Large intestine (tissue), 3 donors: Measurements from ENCODE around the gene TOGARAM1. TPM values are rescaled to one million over a fixed set of nuclear protein-coding genes. Genes with fewer than 3 reads are reported as not detected.
A peak's percentile ranks its signal among the peaks of the same experiment; 100 is the strongest.

Source experiments
- DNase-seq, 2 donors: peaks; one replicate each; pipeline versions ENCODE4 v3.0.0 to v3.0.0-alpha.2; 2013
- H3K27ac ChIP-seq: one replicate; pipeline ENCODE4 v1.5.1; 2013; ENCODE audit warnings: low read length
- H3K27me3 ChIP-seq: 2 replicates; pipeline ENCODE4 v1.6.1; 2013; ENCODE audit warnings: low read length; ENCODE audit not compliant: control insufficient read depth, insufficient read depth
- H3K36me3 ChIP-seq: 2 replicates; pipeline ENCODE4 v1.6.1; 2013; ENCODE audit warnings: low read length; ENCODE audit not compliant: control insufficient read depth, insufficient read depth
- H3K4me1 ChIP-seq: one replicate; pipeline ENCODE4 v1.6.1; 2013; ENCODE audit warnings: low read length; ENCODE audit not compliant: control insufficient read depth, insufficient read depth
- H3K4me3 ChIP-seq: one replicate; pipeline ENCODE4 v1.5.1; 2013; ENCODE audit warnings: low read length
- H3K9me3 ChIP-seq: one replicate; pipeline ENCODE4 v1.6.1; 2013; ENCODE audit warnings: mild to moderate bottlenecking, low read depth, low read length, moderate library complexity; ENCODE audit not compliant: control insufficient read depth
- WGBS: methylation state at CpG from one replicate; pipeline ENCODE4 v1.1.5; 2013; ENCODE audit warnings: low lambda C conversion rate; ENCODE audit not compliant: insufficient coverage; 5-methylcytosine and 5-hydroxymethylcytosine counted together
- polyA plus RNA-seq: library from polyadenylated mRNA; unstranded; fragments of 120-200 nt; gene quantifications from one replicate; pipeline ENCODE4 v1.2.1, GENCODE V29; 2013

The TOGARAM1 gene
- polyA plus RNA-seq, 1 donor: 20.3 TPM

DNA sequence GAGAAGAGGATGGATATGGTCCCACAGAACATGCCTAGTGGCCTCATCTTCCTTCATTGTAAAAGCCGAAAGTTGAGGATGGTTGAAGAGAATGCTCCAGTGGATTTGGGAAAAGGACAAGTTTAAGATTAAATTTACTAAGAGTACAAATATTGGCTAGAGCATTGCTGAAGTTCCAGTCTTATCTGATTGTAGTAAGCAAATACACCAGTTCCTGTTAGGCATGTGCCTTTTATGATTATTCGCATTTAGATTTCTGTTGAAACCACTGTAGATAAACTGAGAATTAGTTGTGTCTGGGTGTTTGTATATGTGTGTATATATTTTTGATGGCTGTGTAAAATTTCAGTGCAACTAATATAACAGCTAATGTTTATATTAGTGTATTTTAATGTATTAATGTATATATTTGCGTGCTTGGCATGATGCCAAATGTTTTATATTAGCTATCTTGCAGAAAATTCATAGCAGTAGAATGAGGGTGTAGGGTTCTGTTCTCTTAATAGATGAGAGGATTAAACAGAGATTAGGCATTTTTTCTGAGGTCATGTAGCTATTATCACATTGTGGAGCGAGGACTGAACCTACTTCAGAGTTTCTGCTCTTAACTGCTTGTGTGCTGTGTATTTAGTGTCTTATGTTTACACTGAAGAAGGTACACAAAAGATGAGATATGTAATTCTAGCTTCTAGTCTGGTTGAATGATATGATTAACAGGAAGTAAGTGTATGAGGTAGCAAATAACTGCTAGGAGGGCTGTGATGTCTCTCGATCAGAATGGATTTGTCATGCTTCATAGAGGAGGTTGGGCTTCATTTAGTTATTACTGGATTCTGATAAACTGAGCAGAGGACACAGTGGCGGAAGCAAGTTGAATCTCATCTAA is 151.1 kb downstream of the TOGARAM1 start:
- peak in 1 of 2 donors; percentile 34 for DNase-seq
- Histone ChIP-seq H3K4me1 (peaks cover 6% of the 10 kb centered on the region), H3K9me3 (no peaks in the 10 kb centered on the region), H3K4me3 (no peak overlapping the region), H3K27me3 (no peaks in the 10 kb centered on the region), H3K36me3 (peaks cover 44% of the 10 kb centered on the region), H3K27ac (peak overlapping the region; percentile 35)
- 71% methylated on average over 5 of the region's 6 CpGs for WGBS

DNA sequence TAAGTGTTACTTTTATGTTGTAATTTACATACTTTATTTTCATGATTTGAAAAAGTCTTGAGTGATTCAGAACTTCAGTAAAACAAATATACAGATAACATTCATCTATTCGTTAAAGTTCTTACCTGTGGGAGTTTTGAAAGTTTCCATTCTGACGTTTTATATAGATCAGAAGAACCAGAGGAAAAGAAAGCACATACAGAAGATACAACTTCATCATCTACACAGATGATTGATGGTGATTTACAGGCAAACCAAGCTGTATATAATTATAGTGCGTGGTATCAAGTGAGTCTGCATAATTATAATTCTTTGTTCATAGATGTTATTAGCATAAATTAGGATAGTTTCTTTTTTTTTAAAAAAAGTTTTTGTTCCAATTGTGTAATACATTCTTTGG is 152.3 kb downstream of the TOGARAM1 start:
- peaks cover 47% of the 10 kb centered on the region for H3K36me3 ChIP-seq
- H3K4me1 ChIP-seq: peaks cover 6% of the 10 kb centered on the region
- H3K27me3 ChIP-seq: no peaks in the 10 kb centered on the region
- H3K4me3 ChIP-seq: no peak overlapping the region
- no peak overlapping the region for H3K27ac ChIP-seq
- WGBS: 85% methylated on average over 3 of the region's 3 CpGs
- no peaks in the 10 kb centered on the region for H3K9me3 ChIP-seq
- DNase-seq: no peak

DNA sequence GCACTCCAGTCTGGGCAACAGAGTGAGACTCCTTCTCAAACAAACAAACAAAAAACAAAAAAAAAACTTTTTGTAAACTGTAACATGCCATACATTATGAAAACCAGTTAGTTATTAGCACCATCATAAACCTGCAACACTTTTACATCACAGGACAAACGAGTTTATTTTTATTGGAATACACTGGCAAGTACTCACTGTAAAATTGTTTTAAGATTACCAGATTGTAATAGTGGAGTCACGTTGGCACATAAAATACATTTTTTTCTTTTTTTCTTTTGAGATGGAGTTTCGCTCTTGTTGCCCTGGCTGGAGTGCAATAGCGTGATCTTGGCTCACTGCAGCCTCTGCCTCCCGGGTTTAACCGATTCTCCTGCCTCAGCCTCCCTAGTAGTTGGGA is 156.6 kb downstream of the TOGARAM1 start:
- DNase-seq: no peak
- Histone ChIP-seq H3K36me3 (peaks cover 49% of the 10 kb centered on the region), H3K4me1 (no peaks in the 10 kb centered on the region), H3K4me3 (no peak overlapping the region), H3K9me3 (no peaks in the 10 kb centered on the region), H3K27me3 (no peaks in the 10 kb centered on the region), H3K27ac (no peak overlapping the region)
- 100% methylated on average over 2 of the region's 6 CpGs for WGBS

DNA sequence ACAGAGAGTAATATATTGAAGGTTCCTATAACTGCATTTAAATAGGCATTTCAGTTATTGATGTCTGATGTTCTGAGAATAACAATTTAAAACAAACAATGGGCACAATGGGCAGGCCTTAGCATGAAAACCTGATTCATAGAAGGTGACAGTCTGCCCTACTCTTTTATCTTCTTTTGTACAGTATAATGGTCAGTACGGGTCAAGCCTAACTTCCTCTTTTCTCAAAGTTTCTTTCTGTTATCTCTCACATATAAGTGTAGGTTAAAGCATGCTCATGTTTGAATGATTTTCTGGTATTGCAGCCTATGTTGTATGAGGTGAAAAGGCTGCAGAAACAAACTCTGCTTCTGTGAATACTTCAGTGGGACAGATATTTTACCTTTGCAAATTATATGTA is 158.1 kb downstream of the TOGARAM1 start:
- WGBS: 100% methylated on average over 1 of the region's 1 CpG
- Histone ChIP-seq H3K4me3 (no peak overlapping the region), H3K27ac (no peak overlapping the region), H3K4me1 (no peaks in the 10 kb centered on the region), H3K9me3 (no peaks in the 10 kb centered on the region), H3K36me3 (peaks cover 56% of the 10 kb centered on the region), H3K27me3 (no peaks in the 10 kb centered on the region)
- DNase-seq: no peak

DNA sequence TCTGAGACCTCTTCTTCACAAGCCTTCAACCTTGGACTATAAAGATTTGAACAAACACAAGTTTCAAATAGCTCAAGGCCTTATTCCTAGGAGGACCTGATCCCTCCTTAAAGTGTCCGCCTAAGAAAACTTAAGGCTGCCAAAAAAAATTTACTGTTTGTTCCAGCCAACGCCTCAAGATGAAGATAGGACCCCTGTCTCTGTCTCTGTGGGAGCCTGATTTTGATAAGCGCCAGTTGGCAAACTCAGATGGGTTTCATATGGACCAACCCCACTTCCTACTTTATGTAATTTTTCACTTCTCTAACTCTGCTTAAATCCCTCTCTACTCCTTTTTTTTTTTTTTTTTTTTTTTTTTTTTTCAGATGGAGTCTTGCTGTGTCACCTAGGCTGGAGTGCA is 161.3 kb downstream of the TOGARAM1 start:
- Histone ChIP-seq H3K4me3 (no peak overlapping the region), H3K4me1 (no peaks in the 10 kb centered on the region), H3K27ac (no peak overlapping the region), H3K9me3 (no peaks in the 10 kb centered on the region), H3K36me3 (peaks cover 57% of the 10 kb centered on the region), H3K27me3 (no peaks in the 10 kb centered on the region)
- WGBS: 80% methylated on average over 1 of the region's 3 CpGs
- no peak for DNase-seq

Other genes starting within 250 kb of the TOGARAM1 start
- gene KLHL28, start 243 bp upstream of the TOGARAM1 start, polyA plus RNA-seq: 15.1 TPM
- 69.0 TPM for gene PRPF39, start 121.9 kb downstream of the TOGARAM1 start, polyA plus RNA-seq
- gene FKBP3, start 172.3 kb downstream of the TOGARAM1 start, polyA plus RNA-seq: 92.4 TPM
- 3.7 TPM for gene FANCM, start 173.7 kb downstream of the TOGARAM1 start, polyA plus RNA-seq